ELF-1 (cell line): ENCODE data around the gene TRPC4.
"Not testable (repeated sequence)": the region's sequence is repeated elsewhere in the genome, so short reads cannot be mapped to it uniquely, and the experiment has no call there.

Experiments
- DNase-seq: peaks from one replicate; pipeline ENCODE4 v3.0.0-alpha.2; 2016; ENCODE audit warnings: low read depth, low spot score

The TRPC4 gene

GRCh38 chr13:37602733-37603381, 266.7 kb downstream of the TRPC4 start:
- no peak for DNase-seq

GRCh38 chr13:37601648-37602440, 267.7 kb downstream of the TRPC4 start:
- no peak for DNase-seq

- no peak for DNase-seq
Observed at GRCh38 chr13:37599519-37599918, 270.1 kb downstream of the TRPC4 start.

- DNase-seq, result no peak
Observed at GRCh38 chr13:37598597-37598996, 271.0 kb downstream of the TRPC4 start, which contains the start of gene POSTN. Gene POSTN, minus strand, starts transcription at chr13:37598768. Its CDS starts 42 bp downstream, at chr13:37598726.

- DNase-seq, result no peak
Observed at GRCh38 chr13:37597477-37598025, 272.0 kb downstream of the TRPC4 start.

- no peak for DNase-seq
Observed at GRCh38 chr13:37596805-37597204, 272.8 kb downstream of the TRPC4 start.

- DNase-seq, result no peak
Observed at GRCh38 chr13:37595162-37595561, 274.4 kb downstream of the TRPC4 start.

- DNase-seq, result no peak
Observed at GRCh38 chr13:37594550-37594949, 275.0 kb downstream of the TRPC4 start.

- not testable (repeated sequence) for DNase-seq
Observed at GRCh38 chr13:37589381-37589780, 280.2 kb downstream of the TRPC4 start.

- DNase-seq, result no peak
Observed at GRCh38 chr13:37587236-37587635, 282.3 kb downstream of the TRPC4 start.
